HG02852 (cell line): ENCODE results near the gene KIF11.

Source experiments
- ATAC-seq: cut with Tn5 transposase; IDR thresholded peaks from one replicate; pipeline ENCODE4 v1.9.1; 2021; ENCODE audit warnings: mild to moderate bottlenecking, moderate library complexity; ENCODE audit not compliant: unreplicated experiment

Gene KIF11

DNA sequence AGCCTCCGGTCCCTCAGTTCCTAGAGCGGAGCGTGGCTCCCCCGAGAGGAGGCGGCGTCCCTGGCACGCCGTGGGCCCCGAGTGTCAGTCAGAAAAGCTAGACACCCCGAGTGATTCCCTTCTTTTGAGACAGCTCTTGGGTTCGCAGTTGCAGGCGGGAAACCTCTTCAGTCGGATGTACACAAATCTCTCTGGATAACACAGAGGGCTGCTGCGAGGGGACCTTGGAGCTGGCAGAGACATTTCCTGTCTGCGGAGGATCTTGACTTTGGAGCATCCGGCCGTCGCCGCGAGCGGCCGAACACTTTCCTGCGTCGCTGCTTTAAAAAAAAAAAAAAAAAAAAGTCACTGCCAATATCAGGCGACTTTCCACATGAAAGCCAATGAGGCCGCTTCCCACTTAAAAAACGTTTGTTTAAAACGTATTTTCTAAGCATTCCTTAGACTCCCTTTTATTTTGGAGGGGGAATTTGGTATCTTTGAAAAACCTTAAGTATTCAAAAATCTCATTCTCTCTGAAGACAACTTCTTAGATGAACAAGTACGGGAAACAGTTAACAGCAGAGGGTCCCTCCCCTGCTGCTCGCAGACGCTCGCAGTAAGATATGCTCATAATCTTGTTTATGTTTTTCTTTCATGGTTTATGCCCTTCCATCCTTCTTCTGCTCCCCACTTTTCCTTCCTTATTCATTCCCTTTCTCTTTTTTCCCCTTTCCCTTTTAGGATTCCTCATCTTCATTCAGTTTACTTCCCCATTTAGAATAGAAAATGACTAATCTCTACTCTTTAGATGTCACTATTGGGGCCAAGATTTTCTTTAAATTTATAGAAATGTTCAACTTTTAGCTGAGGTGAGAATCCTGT, 106.8 kb downstream of the KIF11 start:
- no peak for ATAC-seq

DNA sequence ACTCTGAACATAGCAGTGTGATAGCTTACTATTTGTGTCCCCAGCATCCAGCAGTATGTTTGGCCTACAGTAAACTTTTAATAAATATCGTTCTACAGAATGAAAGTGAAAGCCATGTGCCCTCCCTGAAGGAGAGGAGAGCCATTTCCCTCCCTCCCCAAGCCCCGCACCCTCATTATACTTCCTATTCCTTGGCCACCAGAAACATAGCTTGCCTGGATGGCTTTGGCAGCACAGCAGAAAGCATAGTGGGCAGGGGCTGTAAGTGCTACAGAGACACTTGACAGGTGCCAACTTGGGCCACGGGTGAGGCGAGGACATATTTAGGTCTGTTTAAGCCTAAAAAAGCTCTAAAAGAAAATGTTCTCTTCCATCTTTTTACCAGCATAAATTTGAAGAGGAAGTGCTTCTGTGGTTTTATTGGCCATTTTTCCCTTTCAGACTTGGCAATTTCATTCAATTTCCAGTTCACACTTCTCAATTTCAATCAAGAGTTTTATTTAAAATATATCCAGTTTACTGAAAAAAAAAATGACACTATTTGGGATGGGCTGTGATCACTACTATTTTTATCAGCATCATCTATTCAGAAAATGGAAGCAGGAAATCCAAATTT, 109.5 kb downstream of the KIF11 start:
- no peak for ATAC-seq
